Melanocyte of skin (primary cell): Measurements from ENCODE around the gene NRG4. TPM values are rescaled to one million over a fixed set of nuclear protein-coding genes. Genes with fewer than 3 reads are reported as not detected.

Experiments
- small RNA-seq, 2 donors: library from RNA; depleted of rRNA; stranded (forward); fragments of <200 nt; gene quantifications; one replicate each; pipeline ENCODE3, GENCODE V24; 2012
- total RNA-seq, 2 donors: library from RNA; depleted of rRNA; stranded (reverse); fragments of >200 nt; gene quantifications; 2 replicates each; pipeline ENCODE4 v1.2.3, GENCODE V29; 2012

The NRG4 gene, protein sequence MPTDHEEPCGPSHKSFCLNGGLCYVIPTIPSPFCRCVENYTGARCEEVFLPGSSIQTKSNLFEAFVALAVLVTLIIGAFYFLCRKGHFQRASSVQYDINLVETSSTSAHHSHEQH
- under 1 TPM in 1 of 2 donors, not detected in 1; under 0.01 TPM for total RNA-seq

DNA sequence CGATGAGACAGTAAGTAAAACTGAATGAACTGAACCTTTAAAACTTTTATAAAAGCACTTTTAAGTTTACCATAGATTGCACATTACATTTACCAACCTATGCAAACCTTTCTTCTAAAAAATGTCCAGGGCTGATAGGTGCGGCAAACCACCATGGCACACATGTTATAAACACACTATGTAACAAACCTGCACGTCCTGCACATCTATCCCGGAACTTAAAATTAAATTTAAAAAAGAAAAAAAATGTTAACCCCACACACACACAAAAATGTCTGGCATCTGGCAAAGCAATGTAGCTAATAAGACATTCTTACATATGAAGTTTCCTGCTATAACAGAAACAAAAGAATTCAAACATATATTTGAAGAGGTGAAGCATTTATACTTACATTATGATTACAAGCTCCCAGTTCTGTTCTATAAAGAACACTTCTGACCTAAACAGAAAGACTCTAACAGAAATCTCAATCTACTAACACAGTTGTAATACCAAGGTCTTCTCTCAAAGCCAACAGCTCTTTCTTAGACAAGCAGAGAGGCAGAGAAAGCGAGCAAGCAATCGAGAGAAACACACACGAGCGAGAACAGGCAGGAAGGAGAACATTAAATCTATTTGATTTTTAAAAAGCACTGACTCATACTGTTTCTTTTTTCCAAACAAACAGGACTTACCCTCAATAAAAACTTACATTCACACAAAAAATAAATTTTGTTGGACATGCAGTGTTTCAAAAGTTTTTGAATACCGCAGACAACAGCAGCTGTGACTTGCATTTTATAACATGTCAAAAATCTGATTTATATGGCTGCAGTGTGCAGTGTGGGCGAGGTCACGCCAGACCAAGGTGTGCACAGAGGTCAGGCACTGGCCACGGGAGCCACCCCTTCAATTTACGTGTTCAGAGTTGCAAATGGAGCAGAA is at the start of gene NRG4:
Gene NRG4 (minus strand): TSS at position 798 of the 925 bp plus-strand sequence. CDS start 1,194 bp downstream, outside the sequence.

DNA sequence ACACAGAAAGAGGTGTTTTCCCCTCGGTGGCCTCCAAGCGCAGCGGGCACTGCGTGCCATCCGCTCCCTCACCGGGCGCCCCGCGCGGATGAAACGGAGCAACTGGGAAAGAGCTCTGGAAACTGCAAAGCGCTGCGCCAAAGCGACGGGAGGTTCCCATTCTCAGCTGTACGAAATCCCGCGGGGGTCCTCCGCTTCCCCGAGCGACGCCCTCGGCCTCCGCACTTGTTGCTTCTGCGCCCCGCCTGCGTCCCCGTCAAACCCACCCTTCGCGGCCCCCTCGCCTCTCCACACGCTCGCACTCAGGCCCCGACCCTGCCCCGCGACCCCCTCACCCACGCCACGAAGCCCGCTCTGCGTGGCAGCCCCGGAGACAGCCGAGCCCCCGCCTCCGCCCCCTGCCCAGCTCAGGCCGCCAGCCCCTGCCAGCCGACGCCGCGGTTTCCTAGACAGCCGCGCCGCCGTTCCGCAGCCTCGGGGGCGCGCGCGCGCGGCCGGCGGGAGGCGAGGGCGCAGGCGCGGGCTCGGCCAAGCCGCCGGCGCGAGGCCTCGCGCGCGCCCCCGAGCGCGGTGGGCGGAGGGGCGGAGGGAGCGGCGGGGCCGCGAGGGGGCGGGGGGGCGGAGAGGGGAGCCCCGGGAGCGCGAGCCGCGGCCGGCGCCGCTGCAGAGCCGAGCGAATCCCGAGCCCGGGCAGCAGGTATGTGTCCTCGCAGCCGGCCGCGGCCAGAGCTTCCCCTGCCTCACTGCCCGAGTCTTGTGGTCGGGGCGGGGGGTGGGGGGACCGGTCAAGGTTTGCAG is 47.3 kb upstream of the NRG4 start, which contains the start of gene TMEM266:
Gene TMEM266 (plus strand): TSS at position 666 of the 798 bp plus-strand sequence. CDS start 74,279 bp downstream, outside the sequence.

DNA sequence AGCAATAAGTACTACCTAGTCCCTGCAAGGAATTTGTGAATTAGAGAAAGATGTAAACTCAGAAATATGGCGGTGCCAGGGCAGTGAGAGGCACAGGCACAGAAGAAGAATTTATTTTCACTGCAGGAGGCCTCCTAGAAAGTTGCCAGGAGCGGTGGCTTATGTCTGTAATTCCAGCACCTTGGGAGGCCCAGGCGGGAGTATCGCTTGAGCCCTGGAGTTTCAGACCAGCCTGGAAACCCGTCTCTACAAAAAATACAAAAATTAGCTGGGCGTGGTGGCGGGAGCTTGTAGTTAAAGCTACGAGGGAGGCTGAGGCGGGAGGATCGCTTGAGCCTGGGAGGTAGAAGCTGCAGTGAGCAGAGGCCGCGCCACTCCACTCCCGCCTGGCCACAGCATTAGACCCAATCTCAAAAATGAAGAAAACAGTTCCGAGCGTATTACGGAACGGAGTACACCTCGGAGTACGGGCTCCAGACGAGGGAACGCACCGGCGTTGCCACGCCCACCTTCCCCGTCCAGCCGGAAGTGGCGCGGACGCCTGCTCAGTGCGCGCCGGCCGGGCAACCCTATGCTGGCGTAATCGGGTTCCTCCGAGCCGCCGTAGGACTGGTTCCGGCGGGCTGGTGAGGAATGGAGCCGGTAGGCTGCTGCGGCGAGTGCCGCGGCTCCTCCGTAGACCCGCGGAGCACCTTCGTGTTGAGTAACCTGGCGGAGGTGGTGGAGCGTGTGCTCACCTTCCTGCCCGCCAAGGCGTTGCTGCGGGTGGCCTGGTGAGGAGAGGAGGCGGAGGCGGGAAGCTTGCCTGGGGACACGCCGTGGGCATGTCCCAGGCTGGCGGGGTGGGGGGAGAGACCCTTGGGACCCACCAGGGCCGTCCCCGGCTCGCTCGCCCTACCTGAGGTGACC is 108.6 kb downstream of the NRG4 start, which contains the start of gene FBXO22:
Gene FBXO22 (plus strand): TSS at position 548 of the 909 bp plus-strand sequence. CDS start 86 bp downstream, at position 634.

Small RNAs within 50 kb of the gene (small RNA-seq; reads per million reads assigned to genes)
- 0 reads per million in 2 donors for gene RN7SL510P

Other genes starting within 250 kb of the NRG4 start
- 10 to 100 TPM; 23.1 to 28.6 TPM for gene UBE2Q2, start 169.0 kb downstream of the NRG4 start, total RNA-seq
- 10 to 100 TPM; 18.9 to 31.0 TPM for gene FBXO22, start 108.5 kb downstream of the NRG4 start, total RNA-seq
- gene TMEM266, start 47.6 kb upstream of the NRG4 start, total RNA-seq: under 1 TPM in 1 of 2 donors, not detected in 1; 0.34 TPM